ENCODE data around the gene TCF15.
"Not testable (repeated sequence)": the region's sequence is repeated elsewhere in the genome, so short reads cannot be mapped to it uniquely, and the experiment has no call there.

Gene TCF15

GRCh38 chr20:582204-582603 is 27.9 kb downstream of the TCF15 start:
- no peak overlapping the region for H3K27ac ChIP-seq (ENCODE audit: insufficient read depth, low read length, poor library complexity, severe bottlenecking)
- no peaks in the 10 kb centered on the region for H3K36me3 ChIP-seq (ENCODE audit: control insufficient read depth, insufficient read depth, low read length)
- no peaks in the 10 kb centered on the region for H3K27me3 ChIP-seq (replicated peaks; ENCODE audit: control insufficient read depth, insufficient read depth, low read length, poor library complexity, severe bottlenecking)
- H3K4me1 ChIP-seq (ENCODE audit: control insufficient read depth, insufficient read depth, low read length, poor library complexity, severe bottlenecking) = no peaks in the 10 kb centered on the region
- H3K9me3 ChIP-seq (ENCODE audit: control insufficient read depth, low read length) = no peaks in the 10 kb centered on the region
- H3K4me3 ChIP-seq (ENCODE audit: insufficient read depth, low read depth, low read length, poor library complexity, severe bottlenecking) = no peak overlapping the region
- DNase-seq = no peak

- H3K4me1 ChIP-seq (ENCODE audit: control insufficient read depth, insufficient read depth, low read length, poor library complexity, severe bottlenecking); H3K27me3 ChIP-seq (replicated peaks; ENCODE audit: control insufficient read depth, insufficient read depth, low read length, poor library complexity, severe bottlenecking); H3K4me3 ChIP-seq (ENCODE audit: insufficient read depth, low read depth, low read length, poor library complexity, severe bottlenecking); DNase-seq; H3K36me3 ChIP-seq (ENCODE audit: control insufficient read depth, insufficient read depth, low read length); H3K27ac ChIP-seq (ENCODE audit: insufficient read depth, low read length, poor library complexity, severe bottlenecking); H3K9me3 ChIP-seq (ENCODE audit: control insufficient read depth, low read length): not testable (repeated sequence)
Observed at GRCh38 chr20:578940-579690, 31.0 kb downstream of the TCF15 start.

GRCh38 chr20:577167-577791 is 32.8 kb downstream of the TCF15 start:
- H3K27ac ChIP-seq (ENCODE audit: insufficient read depth, low read length, poor library complexity, severe bottlenecking) = no peak overlapping the region
- no peak overlapping the region for H3K4me3 ChIP-seq (ENCODE audit: insufficient read depth, low read depth, low read length, poor library complexity, severe bottlenecking)
- H3K27me3 ChIP-seq (replicated peaks; ENCODE audit: control insufficient read depth, insufficient read depth, low read length, poor library complexity, severe bottlenecking) = peaks cover 11% of the 10 kb centered on the region
- H3K4me1 ChIP-seq (ENCODE audit: control insufficient read depth, insufficient read depth, low read length, poor library complexity, severe bottlenecking) = no peaks in the 10 kb centered on the region
- DNase-seq = no peak
- no peaks in the 10 kb centered on the region for H3K36me3 ChIP-seq (ENCODE audit: control insufficient read depth, insufficient read depth, low read length)
- no peaks in the 10 kb centered on the region for H3K9me3 ChIP-seq (ENCODE audit: control insufficient read depth, low read length)

GRCh38 chr20:576156-576555 is 34.0 kb downstream of the TCF15 start:
- Histone ChIP-seq H3K4me1 (ENCODE audit: control insufficient read depth, insufficient read depth, low read length, poor library complexity, severe bottlenecking) (no peaks in the 10 kb centered on the region), H3K27ac (ENCODE audit: insufficient read depth, low read length, poor library complexity, severe bottlenecking) (no peak overlapping the region), H3K27me3 (replicated peaks; ENCODE audit: control insufficient read depth, insufficient read depth, low read length, poor library complexity, severe bottlenecking) (peaks cover 16% of the 10 kb centered on the region), H3K36me3 (ENCODE audit: control insufficient read depth, insufficient read depth, low read length) (no peaks in the 10 kb centered on the region), H3K9me3 (ENCODE audit: control insufficient read depth, low read length) (no peaks in the 10 kb centered on the region), H3K4me3 (ENCODE audit: insufficient read depth, low read depth, low read length, poor library complexity, severe bottlenecking) (no peak overlapping the region)
- DNase-seq = no peak

GRCh38 chr20:575230-575629 is 34.9 kb downstream of the TCF15 start:
- H3K36me3 ChIP-seq (ENCODE audit: control insufficient read depth, insufficient read depth, low read length) = no peaks in the 10 kb centered on the region
- H3K4me3 ChIP-seq (ENCODE audit: insufficient read depth, low read depth, low read length, poor library complexity, severe bottlenecking) = no peak overlapping the region
- DNase-seq = no peak
- H3K9me3 ChIP-seq (ENCODE audit: control insufficient read depth, low read length) = no peaks in the 10 kb centered on the region
- no peak overlapping the region for H3K27ac ChIP-seq (ENCODE audit: insufficient read depth, low read length, poor library complexity, severe bottlenecking)
- peaks cover 16% of the 10 kb centered on the region for H3K27me3 ChIP-seq (replicated peaks; ENCODE audit: control insufficient read depth, insufficient read depth, low read length, poor library complexity, severe bottlenecking)
- H3K4me1 ChIP-seq (ENCODE audit: control insufficient read depth, insufficient read depth, low read length, poor library complexity, severe bottlenecking) = no peaks in the 10 kb centered on the region

GRCh38 chr20:574297-574942 is 35.7 kb downstream of the TCF15 start:
- Histone ChIP-seq H3K4me3 (ENCODE audit: insufficient read depth, low read depth, low read length, poor library complexity, severe bottlenecking) (no peak overlapping the region), H3K27ac (ENCODE audit: insufficient read depth, low read length, poor library complexity, severe bottlenecking) (no peak overlapping the region), H3K9me3 (ENCODE audit: control insufficient read depth, low read length) (no peaks in the 10 kb centered on the region), H3K4me1 (ENCODE audit: control insufficient read depth, insufficient read depth, low read length, poor library complexity, severe bottlenecking) (no peaks in the 10 kb centered on the region), H3K36me3 (ENCODE audit: control insufficient read depth, insufficient read depth, low read length) (no peaks in the 10 kb centered on the region), H3K27me3 (replicated peaks; ENCODE audit: control insufficient read depth, insufficient read depth, low read length, poor library complexity, severe bottlenecking) (peaks cover 16% of the 10 kb centered on the region)
- DNase-seq = no peak

GRCh38 chr20:573414-574296 is 36.5 kb downstream of the TCF15 start:
- Histone ChIP-seq H3K27ac (ENCODE audit: insufficient read depth, low read length, poor library complexity, severe bottlenecking) (no peak overlapping the region), H3K4me3 (ENCODE audit: insufficient read depth, low read depth, low read length, poor library complexity, severe bottlenecking) (no peak overlapping the region), H3K27me3 (replicated peaks; ENCODE audit: control insufficient read depth, insufficient read depth, low read length, poor library complexity, severe bottlenecking) (peaks cover 16% of the 10 kb centered on the region), H3K36me3 (ENCODE audit: control insufficient read depth, insufficient read depth, low read length) (no peaks in the 10 kb centered on the region), H3K9me3 (ENCODE audit: control insufficient read depth, low read length) (no peaks in the 10 kb centered on the region), H3K4me1 (ENCODE audit: control insufficient read depth, insufficient read depth, low read length, poor library complexity, severe bottlenecking) (no peaks in the 10 kb centered on the region)
- no peak for DNase-seq

- H3K4me3 ChIP-seq (ENCODE audit: insufficient read depth, low read depth, low read length, poor library complexity, severe bottlenecking) = no peak overlapping the region
- DNase-seq = no peak
- H3K4me1 ChIP-seq (ENCODE audit: control insufficient read depth, insufficient read depth, low read length, poor library complexity, severe bottlenecking) = no peaks in the 10 kb centered on the region
- H3K36me3 ChIP-seq (ENCODE audit: control insufficient read depth, insufficient read depth, low read length) = no peaks in the 10 kb centered on the region
- peaks cover 16% of the 10 kb centered on the region for H3K27me3 ChIP-seq (replicated peaks; ENCODE audit: control insufficient read depth, insufficient read depth, low read length, poor library complexity, severe bottlenecking)
- H3K9me3 ChIP-seq (ENCODE audit: control insufficient read depth, low read length) = no peaks in the 10 kb centered on the region
- no peak overlapping the region for H3K27ac ChIP-seq (ENCODE audit: insufficient read depth, low read length, poor library complexity, severe bottlenecking)
Observed at GRCh38 chr20:572727-573126, 37.4 kb downstream of the TCF15 start.

- Histone ChIP-seq H3K27me3 (replicated peaks; ENCODE audit: control insufficient read depth, insufficient read depth, low read length, poor library complexity, severe bottlenecking) (peaks cover 16% of the 10 kb centered on the region), H3K36me3 (ENCODE audit: control insufficient read depth, insufficient read depth, low read length) (no peaks in the 10 kb centered on the region), H3K4me3 (ENCODE audit: insufficient read depth, low read depth, low read length, poor library complexity, severe bottlenecking) (no peak overlapping the region), H3K9me3 (ENCODE audit: control insufficient read depth, low read length) (no peaks in the 10 kb centered on the region), H3K4me1 (ENCODE audit: control insufficient read depth, insufficient read depth, low read length, poor library complexity, severe bottlenecking) (no peaks in the 10 kb centered on the region), H3K27ac (ENCODE audit: insufficient read depth, low read length, poor library complexity, severe bottlenecking) (no peak overlapping the region)
- no peak for DNase-seq
Observed at GRCh38 chr20:571754-572441, 38.2 kb downstream of the TCF15 start.

Data from effector memory CD4-positive, alpha-beta T cell (primary cell).